Testis (tissue), 3 donors: ENCODE results near the gene DAB1. TPM values are rescaled to one million over a fixed set of nuclear protein-coding genes. Genes with fewer than 3 reads are reported as not detected.

Experiments
- DNase-seq: peaks from one replicate; pipeline ENCODE4 v3.0.0-alpha.2; 2019
- H3K27ac ChIP-seq, 2 donors: fragments of 200-600 bp; sonication (generic); one replicate each; pipeline ENCODE4 v1.5.1; 2019
- H3K27me3 ChIP-seq: fragments of 200-600 bp; sonication (generic); one replicate; pipeline ENCODE4 v1.5.1; 2019
- H3K36me3 ChIP-seq: fragments of 200-600 bp; sonication (generic); one replicate; pipeline ENCODE4 v1.5.1; 2017; ENCODE audit warnings: low read depth; ENCODE audit errors: missing control alignments
- H3K4me1 ChIP-seq: fragments of 200-600 bp; sonication (generic); one replicate; pipeline ENCODE4 v1.5.1; 2019
- H3K4me3 ChIP-seq, 2 donors: fragments of 200-600 bp; sonication (generic); one replicate each; pipeline ENCODE4 v1.5.1; 2017 to 2019
- H3K9me3 ChIP-seq: fragments of 200-600 bp; sonication (generic); one replicate; pipeline ENCODE4 v1.5.1; 2017
- CTCF ChIP-seq, 3 experiments: fragments of 450-650 bp in 2 of 3; fragments of 200-600 bp in 1 of 3; sonication (generic) in 1 of 3; IDR thresholded peaks; one replicate each; pipeline ENCODE4 v1.5.1; 2016 to 2019; ENCODE audit warnings: antibody characterized with exemption in 3 of 3, mild to moderate bottlenecking in 2 of 3, moderate library complexity in 1 of 3
- POLR2A ChIP-seq: fragments of 450-650 bp; IDR thresholded peaks from one replicate; pipeline ENCODE4 v1.6.1; 2017; ENCODE audit warnings: antibody characterized with exemption, mild to moderate bottlenecking, moderate library complexity
- WGBS, 2 donors: methylation state at CpG; one replicate each; pipeline ENCODE4 v1.1.5; 2018; 5-methylcytosine and 5-hydroxymethylcytosine counted together
- intact Hi-C: fragments of 100-400 bp; cut with DNase I; formaldehyde crosslinking; loops from one replicate; pipeline ENCODE4 v1.15.1; 2023; ENCODE audit warnings: low total_unique reads
- polyA plus RNA-seq: library from polyadenylated mRNA; stranded (reverse); fragments of 350-450 nt; fragmentation: Illumina TruSeq; extraction: RNeasy Lipid Tissue Mini Kit (QIAGEN cat#74804); gene quantifications from one replicate; pipeline ENCODE4 v1.2.3, GENCODE V29; 2014; ENCODE audit warnings: low read depth, low replicate concordance; ENCODE audit not compliant: insufficient read depth
- total RNA-seq, 2 donors: library from RNA; depleted of rRNA; stranded (reverse); fragments of >200 nt; gene quantifications; one replicate each; pipeline ENCODE4 v1.2.3, GENCODE V29; 2016

Gene DAB1
- total and polyA plus RNA-seq, 3 donors from 2014 or later: 0.79 to 1.7 (median 1.2) TPM

- no peak for TF ChIP-seq POLR2A
- no peak for TF ChIP-seq CTCF (IDR thresholded peaks at IDR 0.05)
- H3K4me3 ChIP-seq: no peak overlapping the region
- no peaks in the 10 kb centered on the region for H3K4me1 ChIP-seq
- H3K9me3 ChIP-seq: no peaks in the 10 kb centered on the region
- H3K36me3 ChIP-seq: no peaks in the 10 kb centered on the region
- 70 to 76% methylated on average over 2 of the region's 2 CpGs for WGBS, 2 donors
- intact Hi-C loops: no loop called here
- DNase-seq: no peak
- H3K27ac ChIP-seq: no peak overlapping the region
- H3K27me3 ChIP-seq: no peaks in the 10 kb centered on the region
Measured at GRCh38 chr1:57362480-57362879, 61.4 kb downstream of the DAB1 start.

- no peak for DNase-seq
- 76 to 80% methylated on average over 2 of the region's 2 CpGs for WGBS, 2 donors
- Histone ChIP-seq H3K36me3 (no peaks in the 10 kb centered on the region), H3K27ac (no peak overlapping the region), H3K4me1 (no peaks in the 10 kb centered on the region), H3K4me3 (no peak overlapping the region), H3K9me3 (no peaks in the 10 kb centered on the region), H3K27me3 (no peaks in the 10 kb centered on the region)
- intact Hi-C loops: no loop called here
- no peak for TF ChIP-seq CTCF (IDR thresholded peaks at IDR 0.05)
- no peak for TF ChIP-seq POLR2A
Measured at GRCh38 chr1:57361516-57361915, 62.3 kb downstream of the DAB1 start.

- Histone ChIP-seq H3K27ac (no peak overlapping the region), H3K9me3 (no peaks in the 10 kb centered on the region), H3K36me3 (no peaks in the 10 kb centered on the region), H3K27me3 (no peaks in the 10 kb centered on the region), H3K4me3 (no peak overlapping the region), H3K4me1 (no peaks in the 10 kb centered on the region)
- DNase-seq: no peak
- TF ChIP-seq CTCF (IDR thresholded peaks at IDR 0.05) (no peak), POLR2A (no peak)
- WGBS, 2 donors: 79 to 81% methylated on average over 4 of the region's 4 CpGs
- intact Hi-C loops: no loop called here
Measured at GRCh38 chr1:57360846-57361407, 62.9 kb downstream of the DAB1 start.

GRCh38 chr1:57357462-57357861, 66.4 kb downstream of the DAB1 start:
- Histone ChIP-seq H3K4me3 (no peak overlapping the region), H3K36me3 (no peaks in the 10 kb centered on the region), H3K27ac (no peak overlapping the region), H3K9me3 (no peaks in the 10 kb centered on the region), H3K27me3 (no peaks in the 10 kb centered on the region), H3K4me1 (no peaks in the 10 kb centered on the region)
- intact Hi-C loops: no loop called here
- WGBS, 2 donors: 74 to 76% methylated on average over 3 of the region's 3 CpGs
- TF ChIP-seq POLR2A: no peak
- no peak for TF ChIP-seq CTCF (IDR thresholded peaks at IDR 0.05)
- DNase-seq: no peak

GRCh38 chr1:57353654-57354053, 70.2 kb downstream of the DAB1 start:
- no peak for TF ChIP-seq CTCF (IDR thresholded peaks at IDR 0.05)
- no peak for TF ChIP-seq POLR2A
- H3K27ac ChIP-seq: no peak overlapping the region
- intact Hi-C loops: no loop called here
- DNase-seq: no peak
- H3K27me3 ChIP-seq: no peaks in the 10 kb centered on the region
- no peak overlapping the region for H3K4me3 ChIP-seq
- H3K36me3 ChIP-seq: no peaks in the 10 kb centered on the region
- H3K4me1 ChIP-seq: no peaks in the 10 kb centered on the region
- no peaks in the 10 kb centered on the region for H3K9me3 ChIP-seq
- WGBS, 2 donors: 87 to 89% methylated on average over 4 of the region's 4 CpGs
